HG03097 (cell line): ENCODE results near the gene STK35.

Experiments
- ATAC-seq: cut with Tn5 transposase; IDR thresholded peaks from one replicate; pipeline ENCODE4 v1.9.1; 2021; ENCODE audit not compliant: unreplicated experiment, low FRiP score

Gene STK35

DNA sequence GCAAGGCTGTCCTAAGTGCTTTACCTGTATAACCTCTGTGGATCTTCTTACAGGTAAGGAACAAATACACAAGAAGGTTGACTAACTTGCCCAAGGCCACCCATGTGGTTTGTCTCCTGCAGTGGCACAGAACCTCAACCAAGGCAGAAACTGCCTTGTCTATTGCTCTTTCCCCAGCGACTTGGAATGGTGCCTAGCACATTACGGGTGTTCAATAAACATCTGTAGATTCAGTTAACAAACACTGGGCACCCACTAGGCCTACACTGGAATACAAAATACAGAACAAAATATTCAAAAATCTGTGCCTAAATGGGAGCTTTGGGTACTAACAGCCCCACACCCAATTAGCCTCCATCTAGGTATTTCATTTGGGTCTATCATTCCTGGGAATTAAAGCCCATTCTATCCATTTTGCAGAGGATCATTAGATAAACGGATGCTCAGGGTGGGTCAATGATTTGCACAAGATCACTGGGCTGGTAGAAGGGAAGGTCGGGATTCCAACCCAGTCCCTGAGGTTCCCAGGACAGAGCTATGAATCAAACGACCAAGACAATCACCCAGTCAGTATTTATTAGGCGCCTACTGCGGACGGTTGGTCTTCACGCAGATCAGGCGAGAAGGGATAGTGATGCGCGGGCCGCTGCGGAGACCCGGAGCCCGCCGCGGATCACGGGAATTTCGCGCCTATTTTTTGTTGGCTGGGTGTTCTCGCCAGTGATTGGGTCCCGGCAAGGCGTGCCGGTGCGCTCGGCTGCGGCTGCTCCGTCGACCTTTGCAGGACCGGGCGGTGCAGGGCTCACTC lies at the start of gene STK35:
TSS of gene STK35 (plus strand) at position 771 of the 808 bp plus-strand sequence. CDS start 55 bp downstream, outside the sequence.
- peak; percentile 27 for ATAC-seq

DNA sequence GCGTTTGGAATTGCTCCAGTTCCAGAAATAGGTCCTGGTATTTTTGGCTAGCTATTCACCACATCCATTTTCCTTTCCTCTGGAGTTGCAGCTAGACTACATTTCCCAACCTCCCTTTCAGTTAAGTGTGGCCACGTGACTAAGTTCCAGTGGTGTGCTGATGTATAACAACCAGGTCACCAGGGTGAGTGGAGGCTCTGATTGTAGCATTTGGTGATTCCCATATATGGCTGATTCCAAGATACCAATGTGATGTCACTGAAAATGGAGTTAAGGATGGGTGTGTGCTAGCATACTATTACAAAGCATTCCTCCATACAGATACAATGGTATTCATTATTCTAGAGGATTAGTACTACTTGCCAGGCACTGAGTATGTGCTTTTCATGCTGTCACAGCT lies 49.7 kb upstream of the STK35 start:
- no peak for ATAC-seq

DNA sequence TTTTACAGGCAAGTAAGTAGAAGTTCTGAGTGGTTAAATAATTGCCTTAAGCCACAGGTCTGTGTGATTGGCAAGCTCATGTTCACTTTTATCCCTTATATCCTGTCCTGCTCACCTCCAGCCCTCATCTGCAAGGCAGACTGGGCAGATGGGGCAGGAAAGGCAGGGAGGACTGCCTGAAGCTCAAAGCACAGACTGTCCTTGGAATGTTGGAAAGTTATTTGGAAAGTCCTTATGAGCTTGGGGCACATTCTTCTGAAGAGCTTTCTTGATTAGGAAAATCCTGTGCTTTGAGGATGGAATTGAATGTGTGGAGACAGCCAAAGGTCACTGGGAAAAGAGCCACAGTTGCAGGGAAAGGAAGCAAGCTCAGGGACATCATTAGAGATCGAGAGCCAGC lies 48.9 kb upstream of the STK35 start:
- no peak for ATAC-seq

DNA sequence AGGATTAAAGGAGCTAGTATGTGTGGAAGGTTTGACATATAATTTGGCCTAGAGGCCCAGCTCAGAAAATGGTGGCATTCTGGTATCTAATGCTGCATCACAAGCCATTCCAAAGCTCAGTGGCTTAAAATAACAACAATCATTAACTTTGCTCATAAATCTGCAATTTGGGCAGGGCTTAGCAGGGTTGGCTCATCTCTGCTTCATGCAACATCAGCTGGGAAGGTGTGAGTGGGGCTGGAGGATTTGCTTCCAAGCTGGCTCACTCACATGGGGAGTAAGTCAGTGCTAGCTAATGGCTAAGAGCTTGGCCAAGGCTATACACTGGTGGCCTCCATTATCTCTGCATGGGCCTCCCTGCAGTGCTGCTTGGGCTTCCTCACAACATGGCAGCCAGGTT lies 48.0 kb upstream of the STK35 start:
- no peak for ATAC-seq

DNA sequence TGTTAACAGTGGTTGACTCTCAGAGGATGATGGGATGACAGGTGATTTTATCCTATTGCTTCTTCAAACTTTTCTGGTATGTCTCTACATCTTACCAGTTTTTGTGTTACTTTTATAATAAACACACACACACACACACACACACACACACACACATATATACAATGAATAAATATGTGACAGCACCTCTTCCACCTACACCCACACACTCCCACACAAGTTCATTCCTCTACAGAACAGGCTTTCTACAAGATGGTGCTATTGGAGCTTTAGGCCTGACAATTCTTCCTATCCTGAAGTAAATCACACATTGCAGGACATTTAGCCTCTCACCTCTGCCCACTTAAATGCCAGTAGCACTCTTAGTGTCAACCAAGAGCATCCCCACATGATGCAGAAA lies 46.7 kb upstream of the STK35 start:
- ATAC-seq = no peak

DNA sequence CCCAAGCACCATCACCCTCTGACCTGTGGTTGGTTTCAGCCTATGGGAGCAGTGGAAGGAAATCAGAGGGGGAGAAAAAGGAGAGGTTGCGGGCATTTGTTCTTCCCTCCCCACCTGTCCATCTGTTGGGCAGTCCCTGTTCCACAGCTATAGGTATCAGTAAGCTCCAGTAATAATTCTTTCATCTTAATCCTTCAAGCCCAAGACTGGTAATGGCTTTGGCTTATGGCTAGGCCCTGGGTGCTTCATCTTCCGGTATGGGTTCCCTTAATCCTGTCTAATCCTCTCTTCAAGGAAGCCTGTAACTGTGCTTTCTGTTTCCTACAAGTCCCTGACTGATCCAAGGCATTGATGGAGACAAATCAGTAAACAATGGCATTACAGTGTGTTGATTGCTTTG lies 42.2 kb upstream of the STK35 start:
- ATAC-seq = no peak

DNA sequence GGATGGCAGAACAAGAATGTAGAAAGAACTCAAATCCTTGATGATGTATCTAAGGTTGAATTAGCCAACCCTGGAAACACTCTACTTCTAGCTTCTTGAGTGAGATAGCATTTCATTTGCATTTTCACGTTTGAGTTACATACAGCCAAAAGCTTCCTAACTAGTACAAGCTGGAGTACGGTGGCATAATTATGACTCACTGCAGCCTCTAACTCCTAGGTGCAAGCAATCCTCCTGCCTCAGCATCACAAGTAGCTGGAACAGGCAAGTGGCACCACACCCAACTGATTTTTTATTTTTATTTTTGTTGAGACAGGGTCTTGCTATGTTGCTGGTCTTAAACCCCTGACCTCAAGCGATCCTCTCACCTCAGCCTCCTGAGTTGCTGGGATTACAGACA lies 36.5 kb upstream of the STK35 start:
- ATAC-seq = no peak

DNA sequence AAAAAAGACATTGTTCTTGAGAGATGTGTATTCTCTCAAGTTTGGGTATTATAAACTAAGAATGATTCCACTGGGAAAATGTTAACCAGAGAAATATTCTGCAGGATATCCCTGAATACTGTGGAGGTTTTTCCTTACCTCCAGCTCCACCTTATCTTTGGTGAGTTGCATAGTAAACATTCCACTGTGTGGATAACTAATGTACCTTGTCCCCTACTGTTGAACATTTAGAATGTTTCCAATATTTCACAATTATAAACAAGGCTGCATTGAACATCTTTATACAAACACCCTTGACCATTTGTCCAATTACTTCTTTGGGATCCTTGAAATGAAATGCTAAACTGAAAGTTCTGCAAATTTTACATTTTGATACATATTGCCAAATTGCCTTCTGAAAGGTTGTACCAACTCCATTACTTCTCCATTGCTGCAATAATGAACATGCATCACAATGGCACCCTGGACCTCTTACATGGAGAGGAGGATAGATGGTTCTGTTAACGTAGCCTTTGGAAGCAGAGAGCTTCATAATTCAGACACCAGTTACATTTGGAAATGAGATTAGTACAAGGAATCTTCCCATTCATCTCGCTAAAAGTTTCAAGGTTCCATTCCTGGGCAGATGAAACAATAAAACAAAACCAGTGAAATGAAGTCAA lies 35.0 kb upstream of the STK35 start:
- no peak for ATAC-seq

DNA sequence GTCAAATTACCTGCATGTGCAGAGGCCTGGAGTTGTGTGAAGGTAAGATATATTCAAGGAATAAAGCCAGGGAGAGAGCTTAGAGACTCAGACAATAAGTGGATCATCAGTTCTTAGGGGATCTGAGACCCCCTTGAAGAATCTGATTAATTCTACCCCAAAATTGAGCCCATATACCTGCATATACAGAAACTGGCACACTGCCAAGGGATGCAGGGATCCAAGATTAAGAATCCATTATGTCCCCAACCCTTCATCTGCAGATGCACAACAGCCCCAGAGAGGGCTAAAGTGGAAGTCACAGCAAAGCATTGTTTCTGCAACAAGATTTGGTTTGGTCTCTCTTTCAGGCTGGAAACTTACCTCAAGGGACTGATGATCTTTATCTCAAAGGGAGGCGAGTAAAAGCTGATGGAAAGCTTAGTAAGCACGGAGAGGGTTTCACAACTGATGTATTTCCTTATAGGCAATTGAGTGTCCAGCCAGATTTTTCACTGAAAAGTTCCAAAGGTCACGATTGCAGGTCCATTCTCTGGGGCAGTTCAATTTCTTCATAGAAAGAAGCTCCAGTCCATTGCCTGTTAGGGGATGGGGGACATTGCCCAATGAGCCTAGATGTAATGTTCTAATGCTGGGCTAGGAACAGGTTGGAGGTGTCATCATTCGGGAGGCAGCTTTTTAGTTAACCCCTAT lies 20.9 kb upstream of the STK35 start:
- no peak for ATAC-seq

DNA sequence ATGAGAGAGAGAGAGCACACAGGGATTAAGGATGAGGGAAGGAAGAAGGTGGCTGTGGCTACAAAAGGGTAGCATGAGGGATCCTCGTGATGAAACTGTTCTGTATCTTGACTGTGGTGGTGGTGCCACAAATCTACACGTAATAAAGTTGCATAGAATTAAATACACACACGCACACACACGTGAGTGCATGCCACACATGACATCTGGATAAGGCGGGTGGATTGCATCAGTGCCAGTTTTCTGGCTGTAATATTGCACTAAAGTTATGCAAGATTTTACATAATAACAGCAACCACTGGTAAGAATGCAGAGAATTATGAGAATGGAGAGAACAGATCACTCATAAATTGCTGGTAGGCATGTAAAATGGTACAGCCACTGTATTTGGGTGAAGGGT lies 16.9 kb upstream of the STK35 start:
- no peak for ATAC-seq

DNA sequence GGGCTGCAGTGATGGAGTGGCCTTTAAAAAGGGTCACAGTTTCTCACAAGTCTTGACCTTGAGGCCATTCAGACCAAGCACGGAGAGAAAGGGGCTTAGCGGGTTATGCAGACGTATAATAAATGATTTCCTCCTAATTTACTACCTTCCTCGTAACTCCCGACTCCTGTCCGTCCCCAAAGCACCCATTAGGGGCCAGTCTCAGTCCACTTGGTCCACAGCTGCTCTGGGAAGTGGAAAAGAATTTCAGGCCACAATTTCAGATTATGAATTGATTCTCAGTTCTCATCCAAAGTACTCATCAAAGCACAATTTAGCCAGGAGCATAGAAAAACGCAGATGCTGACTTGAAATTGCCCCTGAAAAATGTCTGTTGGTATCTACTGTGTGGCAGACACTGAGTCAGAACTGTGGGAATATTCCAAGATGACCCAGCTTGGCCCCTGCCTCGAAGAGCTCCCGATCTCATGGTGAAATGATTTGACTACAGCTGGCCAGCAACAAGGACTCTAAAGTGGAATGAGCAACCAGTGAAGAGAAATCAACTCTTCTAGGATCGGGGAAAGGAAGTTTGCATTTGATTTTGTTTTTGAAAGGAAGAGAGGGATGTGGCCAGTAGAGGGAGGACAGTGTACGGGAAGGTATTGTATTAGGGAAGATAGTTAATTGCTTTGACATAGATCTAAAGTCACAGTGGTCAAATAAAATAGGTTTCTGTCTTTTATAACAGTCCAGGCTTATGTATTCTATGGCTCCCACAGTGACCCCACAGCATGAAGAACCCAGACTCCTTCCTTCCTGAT lies 15.2 kb upstream of the STK35 start:
- no peak for ATAC-seq

DNA sequence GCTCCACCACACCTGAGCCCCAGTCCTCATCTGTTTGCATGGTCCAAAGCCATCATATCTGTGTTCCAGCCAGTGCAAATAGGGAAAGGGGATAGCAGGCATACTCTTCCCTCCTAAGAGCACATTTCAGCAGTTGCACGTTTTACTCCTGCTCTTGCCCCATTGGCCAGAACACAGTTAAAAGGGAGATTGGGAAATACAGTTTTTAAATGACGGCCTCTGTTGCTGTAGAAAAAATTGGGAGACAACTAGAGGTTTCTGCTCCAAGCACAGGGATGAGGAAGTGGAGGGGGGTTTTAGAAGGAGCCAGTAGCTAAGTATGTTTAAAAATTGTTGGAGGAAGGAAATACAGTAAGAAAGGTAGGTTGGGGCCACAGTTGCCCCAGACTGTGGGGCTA lies 14.6 kb upstream of the STK35 start:
- no peak for ATAC-seq

DNA sequence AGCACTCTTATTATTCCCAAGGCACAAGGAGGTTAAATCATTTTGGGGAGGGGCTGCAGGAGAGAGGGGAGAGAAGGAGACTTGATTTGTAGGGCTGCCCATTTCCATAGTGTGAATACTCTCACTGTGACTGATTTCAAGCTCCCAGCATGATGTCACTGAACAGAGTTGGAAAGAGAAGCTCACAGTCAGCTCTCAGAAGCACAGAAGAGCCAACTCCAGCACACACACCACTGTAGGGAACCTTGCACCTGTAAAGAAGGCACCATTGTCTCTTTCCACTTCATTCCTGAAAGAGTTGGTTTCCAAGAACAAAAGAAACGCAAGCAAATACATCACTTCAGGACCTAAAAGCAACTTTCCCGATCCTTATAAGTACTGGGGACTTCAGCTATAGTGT lies 12.7 kb upstream of the STK35 start:
- no peak for ATAC-seq

DNA sequence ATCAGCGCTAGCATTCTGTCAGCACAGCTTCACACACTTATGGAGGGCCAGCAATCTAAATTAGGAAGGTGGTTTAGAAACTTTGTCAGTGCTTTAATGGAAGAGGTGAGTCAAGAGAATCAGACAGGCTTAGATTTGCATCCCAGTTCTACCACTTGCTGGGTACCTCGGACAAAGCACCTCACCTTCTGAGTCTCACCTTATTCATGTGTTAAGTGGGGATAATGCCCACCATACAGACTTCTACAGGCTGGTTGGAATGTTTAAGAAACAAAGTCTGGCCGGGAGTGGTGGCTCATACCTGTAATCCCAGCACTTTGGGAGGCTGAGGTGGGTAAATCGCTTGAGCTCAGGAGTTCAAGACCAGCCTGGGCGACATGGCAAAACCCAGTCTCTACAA lies 12.2 kb upstream of the STK35 start:
- ATAC-seq = no peak

DNA sequence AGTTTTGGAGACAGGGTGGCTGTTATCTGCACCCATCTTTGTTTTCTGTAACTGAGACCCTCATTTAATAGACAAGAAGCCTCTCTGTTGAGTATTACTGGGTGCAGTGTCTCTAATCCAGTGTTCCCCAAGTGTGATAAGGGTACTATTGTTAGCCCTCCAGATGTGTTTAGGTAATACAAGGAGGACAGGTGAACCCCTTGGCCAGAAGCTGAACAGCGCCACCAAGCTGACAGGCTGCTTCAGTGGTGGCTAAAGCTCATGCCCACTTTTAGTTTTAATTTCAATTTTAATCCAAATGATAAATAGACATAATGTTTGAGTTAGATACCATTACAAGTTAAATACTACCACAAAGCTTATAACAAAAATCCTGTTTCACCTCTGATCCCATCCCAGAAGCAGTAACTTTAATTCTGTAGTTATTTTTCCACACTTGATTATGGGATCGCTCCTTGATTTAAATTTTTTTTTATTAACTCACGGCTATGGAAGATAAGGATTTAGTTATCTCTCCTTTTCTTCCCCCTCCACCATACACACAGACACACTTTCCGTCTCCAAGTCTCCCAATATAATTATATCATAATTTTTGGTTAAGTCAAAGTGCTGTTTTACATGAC lies 8.4 kb upstream of the STK35 start:
- no peak for ATAC-seq

DNA sequence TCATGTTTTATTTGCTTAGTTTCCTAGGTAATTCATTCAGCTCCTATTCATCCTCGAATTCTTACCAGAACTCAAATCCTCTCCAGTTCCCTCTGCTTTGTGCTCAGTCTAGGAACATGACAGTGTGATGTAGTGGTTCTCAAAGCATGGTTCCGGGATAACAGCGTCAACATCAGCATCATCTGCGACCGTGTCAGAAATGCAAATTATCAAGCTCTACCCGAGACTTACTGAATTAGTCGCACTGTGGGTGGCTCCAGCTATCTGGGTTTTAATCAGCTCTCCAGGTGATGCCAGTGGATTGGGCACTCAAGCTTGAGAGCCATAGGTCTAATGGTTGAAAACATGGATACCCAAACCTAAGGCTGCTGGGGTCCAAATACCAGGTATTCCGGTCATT lies 7.7 kb upstream of the STK35 start:
- no peak for ATAC-seq

DNA sequence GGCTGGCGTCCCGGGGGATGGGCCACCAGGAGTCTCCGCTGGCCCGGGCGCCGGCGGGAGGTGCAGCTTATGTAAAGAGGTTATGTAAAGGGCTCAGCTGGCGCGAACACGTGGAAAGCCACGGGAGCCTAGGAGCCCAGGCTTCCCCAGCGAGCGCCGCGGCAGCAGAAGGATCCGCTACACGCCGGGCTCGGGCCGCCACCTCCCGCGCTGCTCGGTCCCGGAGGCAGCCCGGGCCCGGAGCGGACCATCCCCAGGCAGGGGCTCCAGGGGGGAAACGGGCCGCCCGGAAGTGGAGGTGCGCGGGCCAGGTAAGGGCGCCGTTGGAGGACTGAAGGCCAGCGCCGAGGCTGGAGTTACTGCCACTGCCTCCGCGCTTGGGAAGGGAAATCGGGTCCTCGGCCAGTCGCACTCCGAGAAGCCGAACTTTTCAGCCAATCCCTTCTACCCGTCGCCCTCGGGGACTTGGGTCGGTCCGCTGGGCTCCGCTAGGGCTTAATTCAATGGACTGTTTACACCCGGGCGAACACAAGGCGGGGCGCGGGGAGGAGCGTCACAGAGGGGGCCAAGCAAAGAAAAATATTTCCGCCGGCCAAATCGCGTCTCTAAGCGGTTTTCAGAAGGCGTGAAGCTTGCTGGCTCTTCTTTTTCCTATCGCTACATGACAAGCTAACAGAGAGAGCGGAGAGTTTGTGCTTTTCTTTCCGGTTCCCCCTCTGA lies 398 bp downstream of the STK35 start:
- ATAC-seq = peak; percentile 67

DNA sequence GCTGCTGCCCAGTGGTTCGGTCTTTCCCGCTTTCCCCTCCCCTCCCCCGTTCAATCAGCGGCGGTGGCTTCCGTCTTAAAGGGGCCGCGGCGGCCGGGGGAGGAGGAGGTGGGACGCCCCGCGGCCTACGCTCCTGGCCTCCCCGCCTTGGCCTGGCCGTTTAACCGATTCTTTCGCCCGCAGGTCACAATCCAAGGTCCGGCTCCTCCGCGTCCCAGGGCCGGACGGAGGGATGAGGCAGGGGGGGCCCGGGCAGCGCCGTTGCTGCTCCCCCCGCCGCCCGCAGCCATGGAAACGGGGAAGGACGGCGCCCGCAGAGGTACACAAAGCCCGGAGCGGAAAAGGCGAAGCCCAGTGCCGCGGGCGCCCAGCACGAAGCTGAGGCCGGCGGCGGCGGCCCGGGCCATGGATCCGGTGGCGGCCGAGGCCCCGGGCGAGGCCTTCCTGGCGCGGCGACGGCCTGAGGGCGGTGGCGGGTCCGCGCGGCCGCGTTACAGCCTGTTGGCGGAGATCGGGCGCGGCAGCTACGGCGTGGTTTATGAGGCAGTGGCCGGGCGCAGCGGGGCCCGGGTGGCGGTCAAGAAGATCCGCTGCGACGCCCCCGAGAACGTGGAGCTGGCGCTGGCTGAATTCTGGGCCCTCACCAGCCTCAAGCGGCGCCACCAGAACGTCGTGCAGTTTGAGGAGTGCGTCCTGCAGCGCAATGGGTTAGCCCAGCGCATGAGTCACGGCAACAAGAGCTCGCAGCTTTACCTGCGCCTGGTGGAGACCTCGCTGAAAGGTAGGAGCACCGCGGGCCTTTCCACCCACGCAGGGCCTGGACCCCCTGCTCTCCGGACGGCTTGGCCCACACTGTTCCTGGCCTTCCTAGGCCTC lies 1.2 kb downstream of the STK35 start:
- ATAC-seq = peak; percentile 44
